22Rv1 (cell line): ENCODE measurements around the gene ALG1.

Source experiments
- ZFX ChIP-seq: fragments of 450-650 bp; IDR thresholded peaks from 2 replicates; pipeline ENCODE4 v1.6.1; 2017; ENCODE audit warnings: antibody characterized with exemption, borderline replicate concordance
- TF ChIP-seq, protein P1 (sequence below): fragments of 450-650 bp; IDR thresholded peaks from 2 replicates; pipeline ENCODE4 v1.5.1; 2017; ENCODE audit warnings: mild to moderate bottlenecking

DNA sequence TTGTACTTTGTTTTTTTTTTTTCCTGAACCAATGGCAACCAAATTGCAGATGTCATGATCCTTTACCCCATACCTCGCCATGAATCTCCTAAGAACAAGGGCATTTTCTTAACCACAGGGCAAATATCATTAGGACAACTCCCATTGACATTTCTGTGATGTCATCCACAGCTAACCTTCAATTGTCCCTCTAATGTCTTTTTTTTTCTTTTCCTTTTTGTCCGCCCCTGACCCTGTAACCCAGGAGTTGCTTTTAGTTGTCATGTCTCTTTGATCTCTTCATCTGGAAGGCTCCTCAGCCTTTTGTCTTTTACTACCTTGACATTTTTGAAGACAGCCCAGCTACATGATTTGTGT is 37.5 kb upstream of the ALG1 start:
- TF ChIP-seq, protein P1, sequence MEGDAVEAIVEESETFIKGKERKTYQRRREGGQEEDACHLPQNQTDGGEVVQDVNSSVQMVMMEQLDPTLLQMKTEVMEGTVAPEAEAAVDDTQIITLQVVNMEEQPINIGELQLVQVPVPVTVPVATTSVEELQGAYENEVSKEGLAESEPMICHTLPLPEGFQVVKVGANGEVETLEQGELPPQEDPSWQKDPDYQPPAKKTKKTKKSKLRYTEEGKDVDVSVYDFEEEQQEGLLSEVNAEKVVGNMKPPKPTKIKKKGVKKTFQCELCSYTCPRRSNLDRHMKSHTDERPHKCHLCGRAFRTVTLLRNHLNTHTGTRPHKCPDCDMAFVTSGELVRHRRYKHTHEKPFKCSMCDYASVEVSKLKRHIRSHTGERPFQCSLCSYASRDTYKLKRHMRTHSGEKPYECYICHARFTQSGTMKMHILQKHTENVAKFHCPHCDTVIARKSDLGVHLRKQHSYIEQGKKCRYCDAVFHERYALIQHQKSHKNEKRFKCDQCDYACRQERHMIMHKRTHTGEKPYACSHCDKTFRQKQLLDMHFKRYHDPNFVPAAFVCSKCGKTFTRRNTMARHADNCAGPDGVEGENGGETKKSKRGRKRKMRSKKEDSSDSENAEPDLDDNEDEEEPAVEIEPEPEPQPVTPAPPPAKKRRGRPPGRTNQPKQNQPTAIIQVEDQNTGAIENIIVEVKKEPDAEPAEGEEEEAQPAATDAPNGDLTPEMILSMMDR, result no peak
- TF ChIP-seq ZFX, result no peak
